Measurements from ENCODE around the gene DDR1.

DDR1 gene

GRCh38 chr6:30948811-30949210 is 64.5 kb downstream of the DDR1 start:
- TF ChIP-seq EGR1 (IDR thresholded peaks at IDR 0.05), result no peak
- no peak for TF ChIP-seq ZBTB7A (IDR thresholded peaks at IDR 0.05; ENCODE audit: low read depth)
- TF ChIP-seq, protein P1, sequence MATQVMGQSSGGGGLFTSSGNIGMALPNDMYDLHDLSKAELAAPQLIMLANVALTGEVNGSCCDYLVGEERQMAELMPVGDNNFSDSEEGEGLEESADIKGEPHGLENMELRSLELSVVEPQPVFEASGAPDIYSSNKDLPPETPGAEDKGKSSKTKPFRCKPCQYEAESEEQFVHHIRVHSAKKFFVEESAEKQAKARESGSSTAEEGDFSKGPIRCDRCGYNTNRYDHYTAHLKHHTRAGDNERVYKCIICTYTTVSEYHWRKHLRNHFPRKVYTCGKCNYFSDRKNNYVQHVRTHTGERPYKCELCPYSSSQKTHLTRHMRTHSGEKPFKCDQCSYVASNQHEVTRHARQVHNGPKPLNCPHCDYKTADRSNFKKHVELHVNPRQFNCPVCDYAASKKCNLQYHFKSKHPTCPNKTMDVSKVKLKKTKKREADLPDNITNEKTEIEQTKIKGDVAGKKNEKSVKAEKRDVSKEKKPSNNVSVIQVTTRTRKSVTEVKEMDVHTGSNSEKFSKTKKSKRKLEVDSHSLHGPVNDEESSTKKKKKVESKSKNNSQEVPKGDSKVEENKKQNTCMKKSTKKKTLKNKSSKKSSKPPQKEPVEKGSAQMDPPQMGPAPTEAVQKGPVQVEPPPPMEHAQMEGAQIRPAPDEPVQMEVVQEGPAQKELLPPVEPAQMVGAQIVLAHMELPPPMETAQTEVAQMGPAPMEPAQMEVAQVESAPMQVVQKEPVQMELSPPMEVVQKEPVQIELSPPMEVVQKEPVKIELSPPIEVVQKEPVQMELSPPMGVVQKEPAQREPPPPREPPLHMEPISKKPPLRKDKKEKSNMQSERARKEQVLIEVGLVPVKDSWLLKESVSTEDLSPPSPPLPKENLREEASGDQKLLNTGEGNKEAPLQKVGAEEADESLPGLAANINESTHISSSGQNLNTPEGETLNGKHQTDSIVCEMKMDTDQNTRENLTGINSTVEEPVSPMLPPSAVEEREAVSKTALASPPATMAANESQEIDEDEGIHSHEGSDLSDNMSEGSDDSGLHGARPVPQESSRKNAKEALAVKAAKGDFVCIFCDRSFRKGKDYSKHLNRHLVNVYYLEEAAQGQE (IDR thresholded peaks at IDR 0.05; ENCODE audit: low read depth), result no peak
- TF ChIP-seq YY1 (IDR thresholded peaks at IDR 0.05; ENCODE audit: low read depth), result no peak
- no peak for TF ChIP-seq NFIC (IDR thresholded peaks at IDR 0.05)
- no peak for TF ChIP-seq TAF1 (IDR thresholded peaks at IDR 0.05; ENCODE audit: low read depth)
- TF ChIP-seq CEBPB (IDR thresholded peaks at IDR 0.05), result no peak
- no peak for TF ChIP-seq MAX (IDR thresholded peaks at IDR 0.05)
- TF ChIP-seq FOXM1 (IDR thresholded peaks at IDR 0.05; ENCODE audit: borderline replicate concordance, low read depth), result no peak
- no peak for TF ChIP-seq USF1 (IDR thresholded peaks at IDR 0.05)
